SK-N-MC (cell line): ENCODE data around the gene UBXN6.
A peak's percentile ranks its signal among the peaks of the same experiment; 100 is the strongest.

Experiments used
- DNase-seq: peaks from one replicate; pipeline ENCODE4 v3.0.0-alpha.2; 2011; ENCODE audit warnings: low read depth, low spot score
- H3K27ac ChIP-seq: fragments of 200-600 bp; sonication (generic); 2 replicates; pipeline ENCODE4 v1.5.1; 2016; ENCODE audit warnings: mixed run types
- H3K36me3 ChIP-seq: fragments of 200-600 bp; sonication (generic); 2 replicates; pipeline ENCODE4 v1.6.1; 2017; ENCODE audit warnings: antibody characterized with exemption, low read length, mixed read lengths; ENCODE audit not compliant: insufficient read depth
- H3K4me3 ChIP-seq: fragments of 200-600 bp; sonication (generic); 2 replicates; pipeline ENCODE4 v1.5.1; 2016
- H3K9ac ChIP-seq: fragments of 200-600 bp; sonication (generic); 2 replicates; pipeline ENCODE4 v1.8.0; 2017; ENCODE audit warnings: mixed run types, mixed read lengths; ENCODE audit not compliant: insufficient read length
- H3K9me3 ChIP-seq: fragments of 200-600 bp; sonication (generic); 2 replicates; pipeline ENCODE4 v1.6.1; 2017; ENCODE audit warnings: low read depth, mild to moderate bottlenecking, antibody characterized with exemption, low read length, moderate library complexity, mixed read lengths
- EZH2 ChIP-seq: fragments of 200-600 bp; sonication (generic); IDR thresholded peaks from one replicate; pipeline ENCODE4 v1.6.1; 2017; ENCODE audit warnings: antibody characterized with exemption
- FOXP2 ChIP-seq: optimal IDR thresholded peaks from 2 replicates; pipeline ENCODE3; 2011; ENCODE audit warnings: mild to moderate bottlenecking, moderate library complexity; ENCODE audit not compliant: insufficient read depth; ENCODE audit errors: extremely low read length, control extremely low read depth
- POLR2AphosphoS5 ChIP-seq: IDR thresholded peaks from 2 replicates; pipeline ENCODE4 v1.6.1; 2012; ENCODE audit warnings: mild to moderate bottlenecking, low read depth, low read length, borderline replicate concordance

UBXN6 gene

DNA sequence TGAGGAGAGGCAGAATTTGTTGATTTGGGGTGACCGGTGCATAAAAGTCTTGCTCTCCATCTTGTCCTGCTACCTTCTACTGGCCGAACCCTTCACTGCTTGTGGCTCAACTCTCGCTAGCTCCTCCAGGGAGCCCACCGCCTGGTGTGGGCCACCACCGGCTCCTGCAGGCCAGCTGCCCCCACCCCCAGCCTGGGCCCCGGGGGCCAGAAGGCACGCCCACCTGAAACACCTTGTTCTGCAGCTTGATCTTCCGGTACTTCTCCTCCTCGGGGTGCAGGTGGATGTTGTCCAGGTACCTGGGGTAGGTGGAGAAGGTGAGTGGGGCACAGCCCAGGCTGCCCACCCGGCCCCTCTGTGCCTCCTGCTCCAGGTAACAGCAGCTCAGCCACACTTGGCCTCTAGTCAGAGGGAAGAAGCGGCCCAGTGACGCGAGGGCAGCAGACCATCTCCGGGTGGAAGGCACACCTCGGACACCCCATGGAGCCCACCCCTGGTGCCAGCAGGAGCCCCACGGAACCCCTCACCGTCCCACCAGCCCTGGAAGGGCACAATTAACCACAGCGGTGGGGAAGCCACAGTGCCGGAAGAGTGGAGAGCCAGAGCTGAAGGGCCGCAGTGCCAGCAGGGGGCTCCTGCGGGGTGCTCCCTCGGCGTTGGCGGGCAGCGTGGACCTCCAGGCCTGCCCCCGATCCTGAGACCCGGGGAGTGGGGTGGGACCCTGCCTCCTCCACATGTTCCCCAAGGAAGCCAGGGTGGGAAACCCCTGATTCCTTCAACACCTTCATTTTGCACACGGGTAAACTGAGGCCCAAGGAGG is 10.1 kb downstream of the UBXN6 start:
- H3K9me3 ChIP-seq: no peaks in the 10 kb centered on the region
- no peak for TF ChIP-seq EZH2
- no peak for TF ChIP-seq POLR2AphosphoS5
- TF ChIP-seq FOXP2: no peak
- no peak for DNase-seq
- peaks cover 19% of the 10 kb centered on the region; the same call in 1 of the 2 replicates for H3K36me3 ChIP-seq
- H3K4me3 ChIP-seq: no peak overlapping the region
- no peak overlapping the region for H3K27ac ChIP-seq
- no peak overlapping the region for H3K9ac ChIP-seq

DNA sequence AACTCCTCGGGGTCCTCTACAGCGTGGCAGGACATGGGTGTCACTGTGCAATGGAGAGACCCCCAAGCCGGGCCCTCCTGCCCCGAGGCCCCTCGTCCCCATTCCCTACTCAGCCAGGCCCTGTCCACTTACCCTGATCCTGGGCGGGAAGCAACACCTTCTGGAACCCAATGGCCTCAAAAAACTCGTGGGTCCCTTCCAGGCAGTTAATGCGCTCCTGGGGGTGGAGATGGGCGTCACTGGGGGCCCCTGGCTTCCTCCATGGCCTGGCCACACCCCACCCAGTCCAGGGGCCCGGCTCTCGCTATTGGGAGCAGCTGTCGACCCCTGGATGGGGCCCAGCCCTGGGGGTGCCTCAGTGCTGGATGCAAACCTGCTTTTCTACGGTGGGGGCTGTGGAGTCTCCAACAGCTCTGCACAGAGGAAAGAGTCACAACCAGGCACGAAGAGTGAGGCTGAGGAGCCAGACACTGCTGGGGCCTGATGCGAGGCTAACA is 10.8 kb downstream of the UBXN6 start:
- no peak for DNase-seq
- TF ChIP-seq EZH2 (no peak), FOXP2 (no peak), POLR2AphosphoS5 (no peak; the same call in 1 of the 2 replicates)
- Histone ChIP-seq H3K9ac (no peak overlapping the region), H3K4me3 (no peak overlapping the region), H3K27ac (no peak overlapping the region), H3K36me3 (peaks cover 15% of the 10 kb centered on the region; the same call in 1 of the 2 replicates), H3K9me3 (no peaks in the 10 kb centered on the region)

DNA sequence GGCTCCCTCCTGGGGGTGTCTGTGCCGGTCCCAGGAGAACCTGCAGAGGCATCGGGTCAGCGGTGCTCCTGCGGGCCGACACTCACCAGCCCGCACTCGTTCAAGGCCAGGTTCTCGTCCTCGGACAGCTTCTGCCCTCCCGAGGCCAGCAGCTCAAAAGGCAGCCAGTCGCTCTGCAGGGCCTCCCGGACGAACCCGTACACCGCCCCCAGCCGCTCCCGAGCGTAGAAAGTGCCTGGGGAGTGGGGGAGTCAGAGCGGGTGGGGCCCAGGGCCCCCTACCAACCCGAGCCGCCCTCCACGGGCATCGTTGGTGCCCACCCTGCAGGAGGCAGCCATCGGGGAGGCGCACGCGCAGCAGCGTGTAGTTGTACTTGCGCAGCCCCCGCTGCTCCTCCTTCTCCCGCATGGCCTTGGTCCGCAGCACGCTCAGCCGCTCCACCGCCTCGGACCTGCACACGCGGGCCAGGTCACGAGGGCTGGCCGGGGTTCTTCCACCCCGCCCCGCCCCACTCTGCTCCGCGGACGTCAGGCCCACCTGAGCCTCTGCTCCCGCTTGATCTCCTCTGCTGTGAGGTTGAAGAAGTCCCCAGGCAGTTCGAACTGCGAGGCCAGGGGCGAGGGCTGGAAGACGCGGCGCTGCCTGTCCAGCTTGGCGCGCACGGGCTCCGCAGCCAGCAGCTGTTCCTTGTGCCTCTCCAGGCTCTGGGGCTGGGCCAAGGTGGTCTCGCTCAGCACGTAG is 11.5 kb downstream of the UBXN6 start:
- Histone ChIP-seq H3K36me3 (peaks cover 15% of the 10 kb centered on the region; the same call in 1 of the 2 replicates), H3K27ac (no peak overlapping the region), H3K9me3 (no peaks in the 10 kb centered on the region), H3K9ac (no peak overlapping the region), H3K4me3 (no peak overlapping the region)
- no peak for DNase-seq
- TF ChIP-seq POLR2AphosphoS5 (peak; percentile 8; the same call in 1 of the 2 replicates), FOXP2 (no peak)

DNA sequence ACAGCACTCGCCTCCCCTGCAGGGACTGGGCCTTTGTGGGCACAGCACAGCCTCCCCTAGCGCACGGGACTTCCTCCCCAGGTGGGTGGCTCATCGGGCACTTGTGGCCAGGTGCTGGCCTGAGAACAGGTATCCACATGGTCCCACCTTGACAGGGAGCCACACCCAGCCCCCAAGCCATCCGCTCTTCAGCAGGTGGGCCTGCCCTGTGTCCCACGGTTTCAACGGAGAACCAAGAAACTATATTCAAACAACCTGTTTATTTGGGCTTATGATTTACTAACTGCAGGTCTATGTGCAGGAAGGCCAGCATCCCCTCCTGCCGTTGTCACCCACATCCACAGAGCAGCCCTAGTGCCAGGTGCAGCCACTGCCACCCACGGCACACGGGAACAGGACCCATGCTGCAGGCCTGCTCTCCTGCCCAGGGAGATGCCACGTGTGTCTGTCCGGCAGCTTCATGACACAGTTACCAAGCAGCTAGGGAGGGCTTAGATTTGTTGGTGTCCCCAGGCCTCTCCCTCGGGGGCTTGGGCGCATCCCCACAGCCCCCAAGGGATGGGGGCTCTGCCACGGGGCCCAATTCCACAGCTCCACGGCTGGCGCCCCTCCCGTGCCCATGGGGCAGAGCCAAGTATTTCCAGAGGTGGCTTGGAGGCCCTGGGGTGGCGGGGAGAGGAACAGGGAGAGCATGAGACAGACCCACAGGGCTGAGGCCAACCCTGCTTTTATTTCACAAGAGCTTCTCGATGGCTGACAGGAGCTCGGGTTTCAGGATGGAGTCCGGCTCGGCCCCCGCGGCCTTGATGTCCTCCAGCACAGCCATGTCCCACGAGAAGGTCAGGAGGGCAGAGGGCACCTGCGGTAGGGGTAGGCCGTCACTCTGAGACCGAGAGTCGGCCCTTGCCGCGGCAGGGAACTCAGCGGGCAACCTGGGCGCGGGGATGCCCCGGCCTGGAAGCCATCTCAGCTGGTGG is 12.5 kb downstream of the UBXN6 start:
- TF ChIP-seq EZH2 (no peak), POLR2AphosphoS5 (0 out of 2 replicates have a peak, but pooled peaks have one; percentile 5)
- Histone ChIP-seq H3K27ac (no peak overlapping the region), H3K4me3 (no peak overlapping the region), H3K36me3 (peaks cover 21% of the 10 kb centered on the region; the same call in 1 of the 2 replicates), H3K9ac (no peak overlapping the region), H3K9me3 (no peaks in the 10 kb centered on the region)
- no peak for DNase-seq

DNA sequence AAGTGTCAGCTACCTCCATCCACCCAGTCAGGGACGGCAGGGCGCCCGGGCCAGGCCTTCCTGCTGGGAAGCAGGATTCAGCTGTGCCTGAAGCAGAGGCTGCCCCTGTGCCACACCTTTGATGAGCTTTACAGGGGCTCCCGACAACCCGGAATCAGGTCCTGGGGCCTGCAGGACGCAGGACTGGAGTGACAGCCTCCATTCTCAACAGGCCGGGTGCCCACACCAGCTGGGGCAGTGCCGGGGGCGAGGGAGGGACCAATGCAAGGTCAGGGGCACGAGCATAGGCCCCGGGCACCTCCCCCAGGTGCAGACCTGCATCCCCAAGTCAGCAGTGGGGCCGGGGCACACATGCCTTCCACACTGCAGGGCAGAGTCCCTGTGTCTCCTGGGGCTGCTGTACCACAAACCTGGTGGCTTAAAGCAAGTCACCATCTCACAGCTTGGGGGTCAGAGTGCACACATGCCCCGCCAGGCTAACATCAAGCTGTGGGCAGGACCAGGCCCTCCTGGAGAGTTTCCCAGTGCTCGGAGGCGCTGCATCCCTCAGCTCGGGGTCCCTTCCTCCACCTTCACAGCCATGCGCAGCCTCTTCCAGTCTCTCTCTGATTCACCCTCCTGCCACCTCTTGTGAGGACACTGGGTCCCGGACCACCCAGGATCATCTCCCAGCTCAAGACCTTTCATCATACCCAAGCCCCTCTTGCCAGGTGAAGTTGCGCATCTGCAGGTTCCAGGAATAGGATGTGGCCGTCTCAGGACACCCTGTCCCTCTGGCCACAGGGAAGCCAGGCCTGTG is 13.4 kb downstream of the UBXN6 start:
- TF ChIP-seq FOXP2: no peak
- no peak for TF ChIP-seq EZH2
- TF ChIP-seq POLR2AphosphoS5: no peak; the same call in none of the 2 replicates
- H3K27ac ChIP-seq: no peak overlapping the region
- no peak for DNase-seq
- peaks cover 29% of the 10 kb centered on the region; the same call in 1 of the 2 replicates for H3K36me3 ChIP-seq
- no peak overlapping the region for H3K9ac ChIP-seq
- H3K9me3 ChIP-seq: no peaks in the 10 kb centered on the region
- H3K4me3 ChIP-seq: no peak overlapping the region

DNA sequence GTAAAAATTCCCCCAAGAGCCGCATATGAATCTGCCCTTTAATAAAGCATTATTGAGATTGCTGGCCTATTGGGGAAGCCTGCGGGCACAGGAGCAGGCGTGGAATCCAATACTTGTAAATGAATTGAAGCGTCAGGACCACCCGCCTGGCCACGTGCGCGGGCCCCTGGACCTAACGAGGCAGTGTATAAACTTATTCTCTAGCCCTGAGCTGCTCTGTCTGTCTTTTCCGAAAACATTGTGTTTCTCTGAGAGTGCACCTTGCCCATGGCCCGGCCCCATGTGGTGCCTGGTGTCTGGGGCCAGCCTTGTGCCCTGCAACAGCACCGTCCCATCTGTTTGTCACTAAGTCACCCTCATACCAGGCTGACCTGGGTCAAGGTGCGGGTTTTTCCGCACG is 14.4 kb downstream of the UBXN6 start:
- Histone ChIP-seq H3K9ac (no peak overlapping the region), H3K36me3 (peaks cover 29% of the 10 kb centered on the region; the same call in 1 of the 2 replicates), H3K4me3 (no peak overlapping the region), H3K9me3 (no peaks in the 10 kb centered on the region), H3K27ac (no peak overlapping the region)
- no peak for DNase-seq
- TF ChIP-seq EZH2 (no peak), POLR2AphosphoS5 (no peak), FOXP2 (no peak)

DNA sequence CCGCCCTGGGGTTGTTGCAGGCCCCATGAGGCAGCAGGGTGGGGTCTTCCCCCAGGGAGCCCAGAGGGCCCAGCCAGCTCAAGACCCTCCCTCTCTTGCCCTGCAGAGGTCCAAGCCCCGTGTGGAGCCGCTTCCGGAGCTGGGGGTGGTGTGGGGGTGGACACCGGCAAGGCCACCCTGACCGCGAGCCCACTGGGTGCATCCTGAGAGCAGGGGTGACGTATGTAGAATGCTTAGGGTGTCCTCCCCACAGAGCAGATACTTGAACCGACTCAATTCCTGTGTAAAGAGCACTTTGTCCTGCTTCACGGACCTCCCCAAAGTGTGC is 14.8 kb downstream of the UBXN6 start:
- H3K9me3 ChIP-seq: no peaks in the 10 kb centered on the region
- TF ChIP-seq FOXP2 (no peak), POLR2AphosphoS5 (no peak), EZH2 (no peak)
- H3K9ac ChIP-seq: no peak overlapping the region
- no peak overlapping the region for H3K27ac ChIP-seq
- H3K4me3 ChIP-seq: no peak overlapping the region
- no peak for DNase-seq
- H3K36me3 ChIP-seq: peaks cover 32% of the 10 kb centered on the region; the same call in 1 of the 2 replicates
